Stimulated activated CD8-positive, alpha-beta memory T cell treated with anti-CD3 and anti-CD28 coated beads, Interleukin-7, amount 100 ng/mL, for 4 hours (primary cell): ENCODE results near the gene ECHDC3.
"Not testable (repeated sequence)": the region's sequence is repeated elsewhere in the genome, so short reads cannot be mapped to it uniquely, and the experiment has no call there.

Source experiments
- DNase-seq, 2 donors: peaks; one replicate each; pipeline ENCODE4 v3.0.0-alpha.2; 2020; ENCODE audit warnings: low read depth in 2 of 2

The ECHDC3 gene

DNA sequence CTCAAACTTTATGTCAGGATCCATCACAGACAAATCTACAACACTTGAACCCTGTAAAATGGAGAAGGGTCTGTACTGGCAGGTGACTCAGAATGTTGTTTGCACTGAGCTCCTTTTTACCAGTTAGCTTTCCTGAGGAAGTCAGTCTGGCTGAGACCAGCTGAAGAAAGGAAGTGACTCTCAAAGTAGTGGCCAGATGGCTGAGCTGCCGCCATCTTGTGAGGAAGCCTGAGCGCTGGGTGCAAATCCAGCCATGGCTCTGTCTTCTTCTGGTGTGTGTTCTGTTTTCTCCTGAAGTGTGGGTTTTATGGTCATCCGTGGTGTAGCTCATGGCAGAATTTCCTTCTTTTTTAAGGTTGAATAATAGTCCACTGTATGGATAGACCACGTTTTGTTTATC is 25.5 kb upstream of the ECHDC3 start:
- no peak for DNase-seq

- DNase-seq, result no peak
Observed at GRCh38 chr10:11719496-11720259, 22.5 kb upstream of the ECHDC3 start.

DNA sequence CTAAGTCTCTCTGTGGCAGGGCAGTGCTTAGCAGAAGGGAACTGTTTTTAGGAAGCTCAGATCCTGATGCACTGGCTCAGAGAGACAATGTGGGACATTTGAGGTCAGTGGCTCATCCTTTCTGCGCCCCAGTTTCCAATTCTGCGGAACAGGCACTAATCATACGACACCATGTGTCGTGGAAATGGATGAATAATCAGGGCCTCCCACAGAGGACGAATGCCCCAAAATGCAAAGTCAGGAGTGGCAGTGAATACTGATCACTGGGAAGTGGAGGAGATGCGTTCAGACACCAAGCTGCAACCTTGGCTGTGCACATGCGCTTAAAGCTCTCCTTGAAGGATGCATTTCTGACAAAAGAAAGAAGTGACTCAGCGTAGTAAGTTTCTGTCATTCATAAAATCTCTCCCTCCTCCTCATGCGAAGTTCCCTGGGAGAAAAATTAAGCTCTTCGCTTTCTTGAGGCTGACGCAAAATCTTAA is 21.9 kb upstream of the ECHDC3 start:
- no peak for DNase-seq

DNA sequence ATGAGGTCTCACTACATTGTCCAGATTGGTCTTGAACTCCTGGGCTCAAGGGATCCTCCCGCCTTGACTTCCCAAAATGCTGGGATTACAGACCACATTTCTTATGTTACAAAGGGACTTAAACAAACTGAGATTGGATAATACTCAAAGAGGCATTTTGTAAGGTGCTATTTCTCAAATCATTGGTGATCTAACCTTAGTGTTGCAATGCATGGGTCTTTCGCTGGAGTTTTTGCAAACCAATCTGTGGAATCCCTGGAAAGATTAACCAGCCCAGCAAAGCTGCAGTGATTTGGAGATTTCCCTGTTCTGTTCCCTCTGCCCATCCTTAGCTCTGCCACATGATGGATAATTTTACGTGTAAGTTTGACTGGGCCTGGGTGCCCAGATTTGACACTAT is 20.4 kb upstream of the ECHDC3 start:
- no peak for DNase-seq

DNA sequence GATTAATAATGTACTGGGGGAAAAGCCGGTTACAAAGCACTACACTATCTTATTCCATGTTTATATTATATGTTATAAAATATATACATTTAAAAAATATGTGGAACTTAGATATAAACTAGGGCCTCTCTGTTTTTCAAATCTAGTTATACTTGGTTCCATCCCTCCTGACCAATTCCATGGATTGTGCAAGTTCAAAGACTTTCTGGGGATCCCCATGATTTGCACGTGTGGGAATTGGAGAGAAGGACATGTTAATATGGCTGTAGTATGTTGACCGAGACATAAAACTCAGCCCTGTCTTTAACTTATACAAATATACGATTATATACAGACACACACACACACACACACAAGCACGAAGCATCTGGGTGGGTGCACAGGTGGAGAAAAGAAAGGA is 18.8 kb upstream of the ECHDC3 start:
- DNase-seq, result no peak

GRCh38 chr10:11724938-11725776 is 17.0 kb upstream of the ECHDC3 start:
- no peak for DNase-seq

GRCh38 chr10:11725912-11726311 is 16.3 kb upstream of the ECHDC3 start:
- DNase-seq, result no peak

DNA sequence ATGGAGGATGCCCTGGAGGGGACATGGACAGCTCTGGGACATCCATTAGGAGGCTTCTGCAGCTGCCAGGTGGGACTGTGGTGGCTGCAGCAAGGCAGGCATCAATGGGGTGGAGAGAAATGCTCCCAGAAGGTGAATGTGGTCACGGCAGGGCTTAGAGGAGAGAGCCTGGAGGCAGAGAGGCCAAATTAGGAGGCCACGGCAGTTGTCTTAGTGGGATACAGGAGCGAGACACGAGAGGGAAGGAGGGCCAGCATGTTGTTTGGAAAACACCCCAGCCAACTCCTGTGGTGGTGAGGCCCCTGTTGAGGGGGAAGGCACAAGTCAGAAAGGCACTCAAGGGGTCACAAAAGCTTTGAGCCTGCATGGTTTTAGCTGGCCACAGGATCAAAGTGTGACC is 14.6 kb upstream of the ECHDC3 start:
- DNase-seq, result no peak

GRCh38 chr10:11728353-11728752 is 13.8 kb upstream of the ECHDC3 start:
- no peak for DNase-seq

DNA sequence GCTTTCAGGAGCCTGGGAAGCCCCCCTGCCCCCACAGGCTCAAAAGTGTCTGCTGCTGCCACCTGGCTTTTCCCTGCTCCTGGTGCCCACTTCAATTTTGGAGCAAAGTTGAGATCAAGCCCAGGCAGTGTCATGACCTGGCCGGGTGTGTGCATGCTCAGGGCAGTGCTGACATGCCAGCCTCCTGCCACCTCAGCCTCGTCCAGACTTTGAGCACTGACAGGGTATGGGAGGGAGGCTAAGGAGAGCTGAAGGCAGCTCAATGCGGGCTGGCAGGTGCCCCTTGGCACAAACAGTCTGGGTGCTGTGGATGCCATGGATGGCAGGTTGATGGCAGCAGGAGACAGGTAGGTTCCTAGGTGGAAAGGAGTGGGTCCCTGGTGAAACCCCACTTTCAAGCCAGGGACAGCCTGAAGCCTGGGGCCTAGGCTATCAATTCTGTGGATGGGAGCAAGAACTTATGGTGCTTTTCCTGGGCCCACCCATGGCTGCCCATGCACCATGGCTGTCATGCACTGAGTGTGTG is 12.3 kb upstream of the ECHDC3 start:
- DNase-seq, result no peak

DNA sequence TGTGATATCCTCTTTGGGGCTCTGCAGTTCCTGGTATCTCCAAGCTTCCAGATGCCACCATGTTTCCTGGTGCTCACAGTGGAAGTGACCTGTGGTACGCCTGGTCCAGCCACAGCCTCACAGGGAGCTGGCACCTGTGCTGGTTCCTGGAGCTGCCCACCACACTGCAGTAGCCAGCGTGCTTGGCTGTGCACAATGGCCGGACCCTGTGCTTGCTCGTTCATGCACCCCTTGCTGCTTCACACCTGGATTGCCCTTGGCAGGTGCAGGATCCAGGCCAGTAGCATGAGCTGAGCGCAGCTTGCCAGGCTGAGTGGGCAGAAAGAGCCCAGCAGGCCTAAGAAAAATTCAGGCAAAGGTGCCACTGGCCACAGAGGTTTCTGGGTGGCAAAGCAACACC is 11.4 kb upstream of the ECHDC3 start:
- no peak for DNase-seq

- not testable (repeated sequence) for DNase-seq
Observed at GRCh38 chr10:11736767-11737166, 5.4 kb upstream of the ECHDC3 start.

DNA sequence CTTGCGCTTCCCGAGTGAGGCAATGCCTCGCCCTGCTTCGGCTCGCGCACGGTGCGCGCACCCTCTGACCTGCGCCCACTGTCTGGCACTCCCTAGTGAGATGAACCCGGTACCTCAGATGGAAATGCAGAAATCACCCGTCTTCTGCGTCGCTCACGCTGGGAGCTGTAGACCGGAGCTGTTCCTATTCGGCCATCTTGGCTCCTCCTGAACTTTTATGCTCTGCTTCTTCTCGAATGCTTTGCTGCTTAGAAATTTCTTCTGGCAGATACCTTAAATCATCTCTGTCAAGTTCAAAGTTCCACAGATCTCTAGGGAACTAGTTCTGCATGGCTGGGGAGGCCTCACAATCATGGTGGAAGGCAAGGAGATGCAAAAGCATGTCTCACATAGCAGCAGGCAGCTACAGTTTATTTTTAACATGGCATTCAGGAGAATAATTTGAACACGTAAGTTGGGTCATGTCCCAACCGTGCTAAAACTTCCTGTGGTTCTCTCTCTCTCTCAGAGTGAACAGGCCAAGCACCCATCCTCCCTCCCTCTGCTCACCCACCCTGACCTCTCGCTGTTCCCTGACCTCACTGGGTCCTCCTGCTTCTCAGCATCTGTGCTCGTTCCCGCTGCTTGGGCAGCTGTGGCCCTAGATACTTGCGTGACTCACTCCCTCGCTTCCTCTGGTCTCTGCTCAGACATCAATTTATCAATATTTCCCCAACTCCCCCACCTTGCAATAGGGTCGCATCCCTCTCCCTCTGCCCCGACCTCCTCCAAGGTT is 4.7 kb upstream of the ECHDC3 start:
- not testable (repeated sequence) for DNase-seq

DNA sequence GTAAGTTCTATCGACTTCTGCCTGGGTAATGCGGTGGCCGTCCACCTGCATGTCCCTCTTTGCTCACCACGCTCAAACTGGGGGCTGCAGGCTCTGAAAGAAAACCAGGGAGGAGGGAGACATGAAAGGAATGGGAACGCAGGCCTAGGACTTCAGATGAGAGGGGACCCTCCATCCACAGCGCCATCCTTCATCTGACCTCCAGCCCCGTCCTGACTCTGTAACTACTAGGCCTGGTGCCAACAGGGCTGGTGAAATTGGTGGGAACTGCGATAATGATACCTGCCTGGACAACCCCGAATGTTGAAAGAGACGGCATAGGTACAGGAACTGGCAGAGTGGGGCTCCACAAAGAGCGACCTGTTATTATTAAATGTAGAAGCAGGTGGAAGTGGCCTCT is 1.3 kb upstream of the ECHDC3 start:
- no peak for DNase-seq

- DNase-seq, result no peak
Observed at GRCh38 chr10:11741608-11742007, 574 bp upstream of the ECHDC3 start.

GRCh38 chr10:11742779-11743298 is 657 bp downstream of the ECHDC3 start:
- no peak for DNase-seq

DNA sequence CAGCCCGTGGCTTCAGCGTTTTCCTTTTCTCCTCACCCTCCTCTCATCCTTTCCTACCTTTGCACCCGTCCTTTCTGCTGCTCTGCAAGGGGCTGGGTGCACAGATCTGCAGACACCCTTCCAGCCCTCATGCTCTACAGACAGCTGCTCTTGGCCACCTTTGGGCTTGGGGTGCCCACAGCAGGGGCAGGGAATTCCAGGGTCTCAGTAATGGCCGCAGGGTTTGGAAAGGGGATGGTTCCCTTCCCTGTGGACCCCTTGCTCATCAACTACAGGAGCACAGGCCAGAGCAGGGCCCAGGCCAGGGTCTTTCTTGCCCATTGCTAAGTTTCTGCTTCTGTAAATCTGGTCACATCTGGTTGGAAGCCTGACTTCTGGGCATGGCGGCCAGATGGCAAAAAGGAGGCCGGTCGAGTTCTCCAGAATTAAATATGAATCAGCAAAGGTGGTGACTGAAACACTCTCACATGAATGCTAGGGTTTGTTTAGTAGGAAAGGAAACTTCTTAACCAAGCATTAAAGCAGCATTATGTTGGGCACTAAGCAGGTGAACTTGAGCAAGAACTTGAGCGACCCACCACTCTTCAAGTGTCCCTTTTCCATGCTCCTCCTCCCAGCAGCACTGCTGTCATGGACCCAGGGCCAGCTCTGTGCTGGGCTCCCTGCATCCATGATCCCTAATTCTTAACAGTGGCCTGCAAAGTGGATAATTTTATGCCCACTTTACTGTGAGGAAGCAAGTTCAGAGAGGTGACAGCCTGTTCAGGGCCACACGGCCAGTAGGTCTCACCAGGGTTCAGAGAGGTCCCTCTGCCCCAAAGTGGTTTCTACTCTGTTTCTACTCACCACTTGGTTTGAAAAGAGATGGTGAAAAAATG is 1.5 kb downstream of the ECHDC3 start:
- no peak for DNase-seq

GRCh38 chr10:11745045-11745444 is 2.9 kb downstream of the ECHDC3 start:
- DNase-seq, result no peak

DNA sequence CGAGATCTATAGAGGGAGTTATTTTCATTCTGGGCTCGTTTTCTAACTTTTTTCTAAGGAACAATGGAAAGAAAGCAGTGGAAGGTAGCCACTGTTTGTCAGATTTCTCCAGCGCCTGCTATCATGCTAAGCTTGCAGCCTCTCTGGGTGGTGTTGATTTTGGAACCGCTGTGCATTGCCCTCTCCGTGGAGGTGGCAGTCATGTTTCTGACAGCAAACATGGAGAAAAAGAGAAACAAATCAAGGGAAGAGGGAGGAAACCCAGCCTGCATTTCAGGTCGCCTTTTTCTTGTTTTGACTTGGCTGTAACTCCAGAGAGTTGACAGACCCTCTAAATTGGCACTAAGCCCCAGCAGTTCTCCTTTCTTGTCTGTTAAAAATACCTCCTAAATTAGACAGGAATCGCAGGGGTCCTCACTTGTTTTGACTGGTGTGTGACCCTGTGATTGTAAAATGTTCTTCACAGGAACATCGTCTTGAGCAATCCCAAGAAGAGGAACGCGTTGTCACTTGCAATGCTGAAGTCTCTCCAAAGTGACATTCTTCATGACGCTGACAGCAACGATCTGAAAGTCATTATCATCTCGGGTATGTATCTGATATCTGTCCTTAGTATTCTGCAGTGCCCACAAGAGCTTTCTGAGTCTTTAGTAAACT is 4.8 kb downstream of the ECHDC3 start:
- DNase-seq, result no peak

DNA sequence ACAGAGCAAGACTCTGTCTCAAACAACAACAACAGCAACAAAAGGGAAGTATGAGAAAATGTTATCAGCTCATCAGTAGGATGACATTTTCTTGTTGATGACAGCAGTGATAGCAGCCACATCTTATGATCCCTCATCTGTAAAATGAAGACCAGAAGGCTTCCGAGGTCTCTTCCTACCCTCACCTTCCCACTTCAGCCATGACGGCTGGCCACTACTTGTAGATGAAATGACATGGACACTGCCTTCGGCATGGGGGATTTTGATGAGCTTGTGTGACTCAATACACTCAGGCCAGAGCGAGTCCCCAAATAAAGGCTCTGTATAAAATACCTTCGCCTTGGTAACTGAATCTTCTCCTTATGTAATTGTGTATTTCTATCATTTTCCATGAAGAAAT is 6.7 kb downstream of the ECHDC3 start:
- DNase-seq, result no peak
